Thyroid gland (tissue), 4 donors: ENCODE data around the gene RSRP1.

Source experiments
- POLR2A ChIP-seq, 2 donors: fragments of 450-650 bp; IDR thresholded peaks; one replicate each; pipeline ENCODE4 v1.6.1; 2017; ENCODE audit warnings: antibody characterized with exemption in 2 of 2, mild to moderate bottlenecking in 2 of 2, moderate library complexity in 1 of 2
- TF ChIP-seq, protein P1 (sequence below), 6 experiments: fragments of 200-600 bp in 3 of 6; fragments of 450-650 bp in 3 of 6; sonication (generic) in 3 of 6; IDR thresholded peaks; one replicate each; pipeline ENCODE4 v1.5.1; 2016 to 2019; ENCODE audit warnings: antibody characterized with exemption in 6 of 6, mild to moderate bottlenecking in 2 of 6, inconsistent platforms in 1 of 6, moderate library complexity in 1 of 6

DNA sequence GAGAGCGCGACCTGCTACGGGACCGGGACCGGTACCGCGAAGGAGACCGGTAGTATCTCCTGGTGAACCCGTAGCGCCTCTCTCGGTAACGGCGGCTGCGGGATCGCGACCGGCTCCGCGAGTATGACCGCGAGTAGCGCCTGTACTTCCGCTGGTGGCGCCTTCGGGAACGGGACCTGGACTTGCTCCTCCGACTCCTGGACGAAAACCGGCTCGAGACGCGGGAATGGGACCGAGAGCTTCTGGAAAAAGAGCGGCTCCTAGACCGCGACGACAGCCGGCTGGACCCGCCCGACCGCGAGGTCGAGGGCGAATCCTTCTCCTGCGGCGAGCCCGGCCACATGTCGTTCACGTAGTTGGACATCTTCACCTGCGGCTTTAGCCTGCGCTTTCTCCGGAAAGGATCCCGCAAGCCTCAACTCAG, 642 bp downstream of the RSRP1 start:
- TF ChIP-seq, protein P1, sequence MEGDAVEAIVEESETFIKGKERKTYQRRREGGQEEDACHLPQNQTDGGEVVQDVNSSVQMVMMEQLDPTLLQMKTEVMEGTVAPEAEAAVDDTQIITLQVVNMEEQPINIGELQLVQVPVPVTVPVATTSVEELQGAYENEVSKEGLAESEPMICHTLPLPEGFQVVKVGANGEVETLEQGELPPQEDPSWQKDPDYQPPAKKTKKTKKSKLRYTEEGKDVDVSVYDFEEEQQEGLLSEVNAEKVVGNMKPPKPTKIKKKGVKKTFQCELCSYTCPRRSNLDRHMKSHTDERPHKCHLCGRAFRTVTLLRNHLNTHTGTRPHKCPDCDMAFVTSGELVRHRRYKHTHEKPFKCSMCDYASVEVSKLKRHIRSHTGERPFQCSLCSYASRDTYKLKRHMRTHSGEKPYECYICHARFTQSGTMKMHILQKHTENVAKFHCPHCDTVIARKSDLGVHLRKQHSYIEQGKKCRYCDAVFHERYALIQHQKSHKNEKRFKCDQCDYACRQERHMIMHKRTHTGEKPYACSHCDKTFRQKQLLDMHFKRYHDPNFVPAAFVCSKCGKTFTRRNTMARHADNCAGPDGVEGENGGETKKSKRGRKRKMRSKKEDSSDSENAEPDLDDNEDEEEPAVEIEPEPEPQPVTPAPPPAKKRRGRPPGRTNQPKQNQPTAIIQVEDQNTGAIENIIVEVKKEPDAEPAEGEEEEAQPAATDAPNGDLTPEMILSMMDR (IDR thresholded peaks at IDR 0.05), result no peak
- TF ChIP-seq POLR2A (IDR thresholded peaks at IDR 0.05), result no peak
